Epithelial cell of proximal tubule (primary cell): ENCODE data around the gene FOXP2. TPM values are rescaled to one million over a fixed set of nuclear protein-coding genes. Genes with fewer than 3 reads are reported as not detected.
"Not testable (repeated sequence)": the region's sequence is repeated elsewhere in the genome, so short reads cannot be mapped to it uniquely, and the experiment has no call there.

Experiments used
- DNase-seq: peaks from one replicate; pipeline ENCODE4 v3.0.0-alpha.2; 2011; ENCODE audit warnings: low read depth
- H3K4me3 ChIP-seq: 2 replicates; pipeline ENCODE4 v1.5.1; 2011; ENCODE audit warnings: low read depth, mild to moderate bottlenecking, low read length
- CTCF ChIP-seq: conservative IDR thresholded peaks from 2 replicates; pipeline ENCODE4 v1.5.1; 2012; ENCODE audit warnings: low read depth, mild to moderate bottlenecking, low read length
- total RNA-seq: library from RNA; depleted of rRNA; stranded (reverse); fragments of >200 nt; gene quantifications from 2 replicates; pipeline ENCODE4 v1.2.3, GENCODE V29; 2015

FOXP2 gene
- total RNA-seq, 1 donor from 2014 or later, result 0.06 TPM

GRCh38 chr7:114439581-114439980, 25.0 kb downstream of the FOXP2 start:
- DNase-seq, result no peak
- no peak for TF ChIP-seq CTCF
- H3K4me3 ChIP-seq, result no peak overlapping the region

- H3K4me3 ChIP-seq, DNase-seq: not testable (repeated sequence)
Observed at GRCh38 chr7:114440927-114441326, 26.3 kb downstream of the FOXP2 start.

DNA sequence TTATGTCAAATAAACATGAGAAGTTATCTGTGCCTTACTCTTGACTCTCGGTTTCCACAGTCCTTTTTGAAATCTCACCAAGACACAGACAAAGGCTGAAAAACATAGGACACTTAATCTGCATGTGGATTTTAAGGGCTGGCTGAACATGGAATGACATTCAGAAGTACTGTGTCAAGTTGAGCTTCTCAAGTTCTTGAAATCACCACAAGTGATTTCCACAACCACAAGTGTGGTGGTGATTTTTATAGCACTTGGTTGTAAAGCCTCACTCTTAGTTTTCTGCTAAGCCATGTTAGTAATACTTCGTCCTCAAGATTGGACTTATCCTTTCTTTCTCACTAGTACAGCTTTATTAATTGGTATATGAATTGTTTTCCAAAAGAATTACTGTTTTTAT, 29.6 kb downstream of the FOXP2 start:
- H3K4me3 ChIP-seq, result no peak overlapping the region
- no peak for DNase-seq
- TF ChIP-seq CTCF, result no peak

DNA sequence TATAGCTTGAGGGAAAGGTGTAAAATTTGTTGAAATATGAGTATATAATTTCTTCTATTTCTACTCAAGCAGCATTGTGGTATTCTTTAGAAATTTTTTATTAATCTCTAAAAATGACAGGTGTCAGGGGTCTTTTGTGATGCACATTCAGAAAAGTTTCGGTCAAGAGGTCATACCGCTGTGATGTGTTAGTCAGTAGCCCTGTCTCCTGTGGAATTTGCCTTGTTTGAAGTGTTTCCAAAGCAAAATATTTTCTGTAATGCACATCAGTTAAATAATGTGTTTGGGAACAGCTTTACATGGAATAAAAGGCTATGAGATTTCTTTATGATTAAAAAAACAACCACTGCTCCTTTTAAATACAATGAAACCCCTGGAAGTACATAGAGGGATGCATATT, 35.8 kb downstream of the FOXP2 start:
- DNase-seq, result no peak
- TF ChIP-seq CTCF, result no peak
- no peak overlapping the region for H3K4me3 ChIP-seq

- no peak overlapping the region for H3K4me3 ChIP-seq
- no peak for TF ChIP-seq CTCF
- DNase-seq, result no peak
Observed at GRCh38 chr7:114459574-114459973, 45.0 kb downstream of the FOXP2 start.

- DNase-seq, result no peak
- H3K4me3 ChIP-seq, result no peak overlapping the region
- no peak for TF ChIP-seq CTCF
Observed at GRCh38 chr7:114460021-114460420, 45.4 kb downstream of the FOXP2 start.

DNA sequence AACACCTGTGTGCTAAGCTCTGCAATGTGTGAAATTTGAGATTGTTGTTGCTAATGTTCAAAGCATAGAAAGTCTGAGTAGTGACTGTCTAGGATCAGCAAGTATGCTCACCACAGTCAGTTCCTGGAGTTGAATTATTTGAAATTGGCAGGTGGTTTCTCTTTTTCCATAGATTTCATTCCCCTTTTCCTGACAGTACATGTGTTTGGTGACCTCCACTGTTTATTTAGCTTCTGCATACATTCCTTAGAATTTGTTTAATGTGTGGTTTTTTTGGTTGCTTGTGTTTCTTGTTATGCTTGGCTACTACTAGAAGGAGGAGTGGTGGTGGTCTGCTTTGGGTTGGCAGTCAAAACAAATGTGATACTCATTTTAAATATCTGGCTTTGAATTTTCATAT, 52.3 kb downstream of the FOXP2 start:
- TF ChIP-seq CTCF, result no peak
- no peak for DNase-seq
- no peak overlapping the region for H3K4me3 ChIP-seq

- no peak for TF ChIP-seq CTCF
- no peak for DNase-seq
- H3K4me3 ChIP-seq, result no peak overlapping the region
Observed at GRCh38 chr7:114468844-114469243, 54.2 kb downstream of the FOXP2 start.
